HepG2 (cell line): Measurements from ENCODE around the gene RNF11. TPM values are rescaled to one million over a fixed set of nuclear protein-coding genes. Genes with fewer than 3 reads are reported as not detected.
A peak's percentile ranks its signal among the peaks of the same experiment; 100 is the strongest.

Experiments
- AFF4 ChIP-seq: sonication (generic); formaldehyde crosslinking; IDR thresholded peaks from 2 replicates; pipeline ENCODE4 v1.4.0; 2020; ENCODE audit warnings: missing genetic modification reagents
- HBP1 ChIP-seq: IDR thresholded peaks from 2 replicates; pipeline ENCODE4 v1.6.1; 2016; ENCODE audit warnings: low read depth, control low read depth
- MAX ChIP-seq: IDR thresholded peaks from 2 replicates; pipeline ENCODE4 v1.6.1; 2012; ENCODE audit warnings: inconsistent platforms
- MED8 ChIP-seq: sonication (generic); formaldehyde crosslinking; IDR thresholded peaks from 2 replicates; pipeline ENCODE4 v1.8.1; 2023; ENCODE audit warnings: mild to moderate bottlenecking, missing genetic modification reagents; ENCODE audit not compliant: insufficient replicate concordance
- MTF1 ChIP-seq: sonication (generic); formaldehyde crosslinking; IDR thresholded peaks from 2 replicates; pipeline ENCODE4 v1.5.0; 2020; ENCODE audit warnings: missing genetic modification reagents
- PRDM15 ChIP-seq: sonication (generic); formaldehyde crosslinking; IDR thresholded peaks from 2 replicates; pipeline ENCODE4 v1.4.0; 2020; ENCODE audit warnings: missing genetic modification reagents
- RELA ChIP-seq: sonication (generic); formaldehyde crosslinking; IDR thresholded peaks from 2 replicates; pipeline ENCODE4 v1.4.0; 2020; ENCODE audit warnings: missing genetic modification reagents
- SETDB1 ChIP-seq: sonication (generic); formaldehyde crosslinking; IDR thresholded peaks from 2 replicates; pipeline ENCODE4 v1.5.1; 2020; ENCODE audit warnings: missing genetic modification reagents, mild to moderate bottlenecking, borderline replicate concordance
- SMAD9 ChIP-seq: sonication (generic); formaldehyde crosslinking; IDR thresholded peaks from 2 replicates; pipeline ENCODE4 v1.5.1; 2020; ENCODE audit warnings: mild to moderate bottlenecking, missing genetic modification reagents
- ZBTB39 ChIP-seq: sonication (generic); formaldehyde crosslinking; IDR thresholded peaks from 2 replicates; pipeline ENCODE4 v1.5.0; 2020; ENCODE audit warnings: missing genetic modification reagents
- ZBTB8A ChIP-seq: sonication (generic); formaldehyde crosslinking; IDR thresholded peaks from 2 replicates; pipeline ENCODE4 v1.4.0; 2020; ENCODE audit warnings: mild to moderate bottlenecking, low read depth, missing genetic modification reagents, borderline replicate concordance
- ZFP1 ChIP-seq: IDR thresholded peaks from 2 replicates; pipeline ENCODE4 v1.6.1; 2016
- ZNF414 ChIP-seq: sonication (generic); formaldehyde crosslinking; IDR thresholded peaks from 2 replicates; pipeline ENCODE4 v1.5.0; 2020; ENCODE audit warnings: missing genetic modification reagents
- ZNF746 ChIP-seq: sonication (generic); formaldehyde crosslinking; IDR thresholded peaks from 2 replicates; pipeline ENCODE4 v1.8.0; 2022; ENCODE audit warnings: mild to moderate bottlenecking, missing genetic modification reagents
- ZNF782 ChIP-seq: sonication (generic); formaldehyde crosslinking; IDR thresholded peaks from 2 replicates; pipeline ENCODE4 v1.4.0; 2020; ENCODE audit warnings: missing genetic modification reagents, mild to moderate bottlenecking, borderline replicate concordance
- ZNF790 ChIP-seq: sonication (generic); formaldehyde crosslinking; IDR thresholded peaks from 2 replicates; pipeline ENCODE4 v1.8.0; 2022; ENCODE audit warnings: missing genetic modification reagents, mild to moderate bottlenecking, borderline replicate concordance
- polyA plus RNA-seq, 8 experiments: library from polyadenylated mRNA; depleted of rRNA in 3 of 8; stranded (reverse) in 7 of 8; unstranded in 1 of 8; fragments of >200 nt; fragmentation: Illumina TruSeq in 4 of 8; extraction: Trizol in 4 of 8; gene quantifications; 2 replicates each; pipeline versions ENCODE4 v1.2.1 to v1.2.3, GENCODE V29; 2011 to 2016; ENCODE audit warnings: low read depth in 4 of 8, missing spikeins in 1 of 8, mixed read lengths in 1 of 8; ENCODE audit not compliant: insufficient read depth in 1 of 8
- total RNA-seq, 5 experiments: library from RNA; depleted of rRNA; stranded (reverse); fragments of >200 nt; fragmentation: Illumina TruSeq; extraction: Trizol; gene quantifications; 2 replicates each; pipeline ENCODE4 v1.2.3, GENCODE V29; 2016; ENCODE audit warnings: low read depth in 1 of 5

Gene RNF11
- total and polyA plus RNA-seq, 2 of the 13 experiments (the other 11 are each of a cell fraction or from before 2014, with no cell fraction given) = 41.2 to 48.8 TPM

GRCh38 chr1:51235673-51236530, at the start of gene RNF11 (continued):
- TF ChIP-seq AFF4 (CRISPR knock-in tag) (no peak), ZNF782 (CRISPR knock-in tag) (no peak), HBP1 (no peak), MED8 (CRISPR knock-in tag) (peak; percentile 70), ZNF414 (CRISPR knock-in tag) (no peak), ZNF746 (CRISPR knock-in tag) (no peak), SETDB1 (CRISPR knock-in tag) (no peak), ZNF790 (CRISPR knock-in tag) (no peak), MTF1 (CRISPR knock-in tag) (no peak), MAX (peak; percentile 81), SMAD9 (CRISPR knock-in tag) (no peak), RELA (CRISPR knock-in tag) (no peak), ZBTB8A (no peak), ZFP1 (CRISPR knock-in tag) (no peak), PRDM15 (CRISPR knock-in tag) (no peak), ZBTB39 (no peak; the same call in 1 of the 2 replicates)
